Measurements from ENCODE around the gene AGK. TPM values are rescaled to one million over a fixed set of nuclear protein-coding genes. Genes with fewer than 3 reads are reported as not detected.

Gene AGK
- total and polyA plus RNA-seq, 2 donors (not counting 1 experiment from before 2014, with no cell fraction given) = 12.8 to 26.1 TPM

- CTCF ChIA-PET = no interaction called here
- H3K27ac ChIP-seq (ENCODE audit: low read length in 2 of 2) = no peak overlapping the region
- no peak overlapping the region for H2AFZ ChIP-seq (ENCODE audit: insufficient read depth, low read depth, low read length, poor library complexity, severe bottlenecking)
- intact Hi-C loops (cut with micrococcal nuclease) = no loop called here
- 89% methylated on average over 1 of the region's 1 CpG for WGBS (ENCODE audit: insufficient coverage)
- H3K27me3 ChIP-seq (replicated peaks in 1 of 4; ENCODE audit: control extremely low read depth in 1 of 4, control insufficient read depth in 3 of 4, insufficient read depth in 4 of 4, low read length in 3 of 4) = peaks cover 0 to 27% (median 16%) of the 10 kb centered on the region in 4 experiments
- no peak overlapping the region for H3K4me3 ChIP-seq (ENCODE audit: control extremely low read depth in 1 of 5, extremely low read depth in 1 of 5, insufficient read depth in 1 of 5, low read depth in 2 of 5, low read length in 4 of 5)
- H3K4me2 ChIP-seq (replicated peaks; ENCODE audit: low read depth, low read length, poor library complexity, severe bottlenecking) = no peak overlapping the region
- H3K9ac ChIP-seq (ENCODE audit: low read length) = no peak overlapping the region
- peaks cover 12 to 14% of the 10 kb centered on the region in 2 donors for H3K4me1 ChIP-seq (ENCODE audit: control insufficient read depth in 2 of 2, insufficient read depth in 2 of 2, low read length in 2 of 2)
- Mint-ChIP-seq H3K9me3 (ENCODE audit: insufficient read depth) (no peaks in the 10 kb centered on the region), H3K27ac (no peak overlapping the region), H3K4me3 (no peak overlapping the region), H3K27me3 (peaks cover 43% of the 10 kb centered on the region), H3K4me1 (peaks cover 18% of the 10 kb centered on the region)
- peaks cover 0 to 4% (median 0%) of the 10 kb centered on the region in 3 donors for H3K9me3 ChIP-seq (ENCODE audit: control extremely low read depth in 1 of 3, control insufficient read depth in 2 of 3, insufficient read depth in 1 of 3, low read length in 2 of 3)
- H3K79me2 ChIP-seq (ENCODE audit: control insufficient read depth, insufficient read depth, low read length) = no peaks in the 10 kb centered on the region
- DNase-seq = no peak
- POLR2A ChIA-PET = no interaction called here
- H4K20me1 ChIP-seq (ENCODE audit: control insufficient read depth, insufficient read depth, low read length, poor library complexity, severe bottlenecking) = no peaks in the 10 kb centered on the region
- ATAC-seq (ENCODE audit: low read depth) = no peak
- no peaks in the 10 kb centered on the region for H3K36me3 ChIP-seq (replicated peaks in 1 of 2; ENCODE audit: control extremely low read depth in 1 of 2, control insufficient read depth in 1 of 2, extremely low read depth in 1 of 2, insufficient read depth in 2 of 2, low read length in 1 of 2)
- TF ChIP-seq CTCF (IDR thresholded peaks at IDR 0.05) (no peak), EZH2 (IDR thresholded peaks at IDR 0.05; ENCODE audit: borderline replicate concordance, insufficient read depth, low read depth, low read length, poor library complexity, severe bottlenecking) (no peak)
Measured at GRCh38 chr7:141513720-141514119, 37.5 kb upstream of the AGK start.

- intact Hi-C loops (cut with micrococcal nuclease) = no loop called here
- H3K9me3 ChIP-seq (ENCODE audit: control extremely low read depth in 1 of 3, control insufficient read depth in 2 of 3, insufficient read depth in 1 of 3, low read length in 2 of 3) = peaks cover 0 to 6% (median 0%) of the 10 kb centered on the region in 3 donors
- DNase-seq (no peak), ATAC-seq (ENCODE audit: low read depth) (no peak)
- H3K79me2 ChIP-seq (ENCODE audit: control insufficient read depth, insufficient read depth, low read length) = no peaks in the 10 kb centered on the region
- no peaks in the 10 kb centered on the region for H3K36me3 ChIP-seq (replicated peaks in 1 of 2; ENCODE audit: control extremely low read depth in 1 of 2, control insufficient read depth in 1 of 2, extremely low read depth in 1 of 2, insufficient read depth in 2 of 2, low read length in 1 of 2)
- Mint-ChIP-seq H3K9me3 (ENCODE audit: insufficient read depth) (no peaks in the 10 kb centered on the region), H3K27ac (no peak overlapping the region), H3K27me3 (peaks cover 41% of the 10 kb centered on the region), H3K4me3 (no peak overlapping the region), H3K4me1 (peaks cover 15% of the 10 kb centered on the region)
- H3K27me3 ChIP-seq (replicated peaks in 1 of 4; ENCODE audit: control extremely low read depth in 1 of 4, control insufficient read depth in 3 of 4, insufficient read depth in 4 of 4, low read length in 3 of 4) = peaks cover 0 to 17% (median 13%) of the 10 kb centered on the region in 4 experiments
- no peak overlapping the region for H3K27ac ChIP-seq (ENCODE audit: low read length in 2 of 2)
- ChIA-PET CTCF (no interaction called here), POLR2A (no interaction called here)
- no peak overlapping the region for H3K9ac ChIP-seq (ENCODE audit: low read length)
- TF ChIP-seq CTCF (IDR thresholded peaks at IDR 0.05) (no peak), EZH2 (IDR thresholded peaks at IDR 0.05; ENCODE audit: borderline replicate concordance, insufficient read depth, low read depth, low read length, poor library complexity, severe bottlenecking) (no peak)
- H2AFZ ChIP-seq (ENCODE audit: insufficient read depth, low read depth, low read length, poor library complexity, severe bottlenecking) = no peak overlapping the region
- no peak overlapping the region for H3K4me2 ChIP-seq (replicated peaks; ENCODE audit: low read depth, low read length, poor library complexity, severe bottlenecking)
- H3K4me3 ChIP-seq (ENCODE audit: control extremely low read depth in 1 of 5, extremely low read depth in 1 of 5, insufficient read depth in 1 of 5, low read depth in 2 of 5, low read length in 4 of 5) = no peak overlapping the region
- 67% methylated on average over 1 of the region's 4 CpGs for WGBS (ENCODE audit: insufficient coverage)
- H3K4me1 ChIP-seq (ENCODE audit: control insufficient read depth in 2 of 2, insufficient read depth in 2 of 2, low read length in 2 of 2) = peaks cover 12 to 13% of the 10 kb centered on the region in 2 donors
- H4K20me1 ChIP-seq (ENCODE audit: control insufficient read depth, insufficient read depth, low read length, poor library complexity, severe bottlenecking) = no peaks in the 10 kb centered on the region
Measured at GRCh38 chr7:141515941-141516340, 35.3 kb upstream of the AGK start.
